Measurements from ENCODE around the gene RIPOR3.

The RIPOR3 gene

DNA sequence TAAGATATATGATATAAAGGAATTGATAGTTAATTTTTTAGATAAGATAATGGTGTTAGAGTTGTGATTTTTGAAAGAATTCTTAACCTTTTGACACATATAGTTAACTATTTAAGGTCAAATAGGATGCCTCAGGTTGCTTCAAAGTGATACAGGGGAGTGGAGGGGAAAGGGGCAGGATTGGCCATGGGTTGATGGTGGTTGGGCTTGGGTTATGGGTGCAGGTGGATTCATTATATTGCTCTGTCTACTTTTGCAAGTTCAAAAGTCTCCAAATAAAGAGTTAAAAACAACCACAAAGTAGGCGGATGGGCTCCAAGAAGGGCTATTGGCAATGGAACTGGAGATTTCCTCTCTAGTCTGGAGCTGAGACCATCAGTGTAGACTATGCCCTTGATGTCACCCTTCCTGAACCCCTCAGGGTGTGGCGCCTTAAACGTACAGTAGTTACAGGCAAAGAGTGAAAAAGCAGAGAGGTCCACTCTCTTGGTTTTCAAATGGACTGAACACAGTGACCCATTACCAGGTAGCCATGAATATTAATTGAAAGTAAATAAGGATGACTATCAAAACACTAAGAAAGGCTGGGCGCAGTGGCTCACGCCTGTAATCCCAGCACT is 100.0 kb downstream of the RIPOR3 start:
- Histone ChIP-seq H2BK120ac (ENCODE audit: low read depth, low read length) (no peak overlapping the region), H2BK5ac (ENCODE audit: low read depth, low read length, poor library complexity, severe bottlenecking) (no peak overlapping the region), H3K27me3 (ENCODE audit: control insufficient read depth in 1 of 2, insufficient read depth in 1 of 2, low read length in 2 of 2) (no peaks in the 10 kb centered on the region), H3K4ac (ENCODE audit: low read depth in 1 of 2, low read length in 2 of 2) (no peak overlapping the region), H3K36me3 (ENCODE audit: control insufficient read depth in 1 of 2, insufficient read depth in 2 of 2, low read depth in 1 of 2, low read length in 2 of 2) (peaks cover 65 to 91% of the 10 kb centered on the region in 2 experiments), H2BK15ac (ENCODE audit: low read depth, poor library complexity, severe bottlenecking) (no peak overlapping the region), H2AFZ (ENCODE audit: low read depth, low read length) (no peak overlapping the region), H3K18ac (ENCODE audit: low read depth in 1 of 2, low read length in 2 of 2) (no peak overlapping the region), H2AK5ac (ENCODE audit: low read length, severe bottlenecking) (no peak overlapping the region), H3K4me1 (ENCODE audit: control insufficient read depth, insufficient read depth, low read depth, low read length) (peaks cover 26% of the 10 kb centered on the region), H3K14ac (ENCODE audit: low read length in 2 of 2) (no peak overlapping the region), H3K9ac (ENCODE audit: low read length) (no peak overlapping the region), H4K8ac (ENCODE audit: low read length) (no peak overlapping the region), H4K91ac (ENCODE audit: low read length) (no peak overlapping the region), H3K9me3 (ENCODE audit: control insufficient read depth, low read length) (no peaks in the 10 kb centered on the region), H3K4me3 (ENCODE audit: insufficient read depth in 1 of 2, low read depth in 1 of 2, low read length in 2 of 2) (no peak overlapping the region), H3K79me1 (replicated peaks; ENCODE audit: low read length, poor library complexity, severe bottlenecking) (peaks cover 24% of the 10 kb centered on the region), H3K4me2 (ENCODE audit: low read length, poor library complexity, severe bottlenecking) (no peak overlapping the region), H2BK12ac (ENCODE audit: low read length in 2 of 2) (no peak overlapping the region), H3K23ac (ENCODE audit: low read length in 2 of 2) (no peak overlapping the region), H3K27ac (ENCODE audit: low read length, poor library complexity, severe bottlenecking) (no peak overlapping the region)
- 100% methylated on average over 5 of the region's 5 CpGs for WGBS
- no peak for DNase-seq

DNA sequence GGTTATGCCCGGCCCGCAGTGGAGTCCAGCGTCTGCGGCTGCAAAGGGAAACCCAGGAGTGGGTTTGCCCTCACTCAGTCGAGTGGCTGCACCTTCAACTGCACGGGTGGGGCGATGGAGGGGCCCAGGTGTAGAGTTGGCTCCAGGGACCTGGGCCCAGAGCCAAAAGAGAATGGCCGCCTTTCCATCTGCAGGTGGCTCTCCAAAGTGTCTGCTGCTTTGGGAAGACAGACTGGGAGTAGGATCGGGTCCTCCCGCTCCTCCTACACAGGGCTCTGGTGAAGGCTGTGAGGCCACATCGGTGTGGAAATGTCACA is 101.0 kb downstream of the RIPOR3 start:
- H3K79me1 ChIP-seq (replicated peaks; ENCODE audit: low read length, poor library complexity, severe bottlenecking) = peaks cover 27% of the 10 kb centered on the region
- no peak overlapping the region for H2AFZ ChIP-seq (ENCODE audit: low read depth, low read length)
- no peak overlapping the region for H2AK5ac ChIP-seq (ENCODE audit: low read length, severe bottlenecking)
- no peak overlapping the region for H3K14ac ChIP-seq (ENCODE audit: low read length in 2 of 2)
- H3K4me2 ChIP-seq (ENCODE audit: low read length, poor library complexity, severe bottlenecking) = no peak overlapping the region
- H2BK15ac ChIP-seq (ENCODE audit: low read depth, poor library complexity, severe bottlenecking) = no peak overlapping the region
- H3K27me3 ChIP-seq (ENCODE audit: control insufficient read depth in 1 of 2, insufficient read depth in 1 of 2, low read length in 2 of 2) = no peaks in the 10 kb centered on the region
- 98% methylated on average over 11 of the region's 11 CpGs for WGBS
- H4K8ac ChIP-seq (ENCODE audit: low read length) = no peak overlapping the region
- no peak overlapping the region for H3K4ac ChIP-seq (ENCODE audit: low read depth in 1 of 2, low read length in 2 of 2)
- no peak overlapping the region for H4K91ac ChIP-seq (ENCODE audit: low read length)
- DNase-seq = no peak
- no peak overlapping the region for H2BK120ac ChIP-seq (ENCODE audit: low read depth, low read length)
- H3K27ac ChIP-seq (ENCODE audit: low read length, poor library complexity, severe bottlenecking) = no peak overlapping the region
- no peak overlapping the region for H3K9ac ChIP-seq (ENCODE audit: low read length)
- no peak overlapping the region for H3K4me3 ChIP-seq (ENCODE audit: insufficient read depth in 1 of 2, low read depth in 1 of 2, low read length in 2 of 2)
- no peak overlapping the region for H2BK5ac ChIP-seq (ENCODE audit: low read depth, low read length, poor library complexity, severe bottlenecking)
- peaks cover 73 to 92% of the 10 kb centered on the region in 2 experiments for H3K36me3 ChIP-seq (ENCODE audit: control insufficient read depth in 1 of 2, insufficient read depth in 2 of 2, low read depth in 1 of 2, low read length in 2 of 2)
- no peaks in the 10 kb centered on the region for H3K9me3 ChIP-seq (ENCODE audit: control insufficient read depth, low read length)
- H3K18ac ChIP-seq (ENCODE audit: low read depth in 1 of 2, low read length in 2 of 2) = no peak overlapping the region
- H2BK12ac ChIP-seq (ENCODE audit: low read length in 2 of 2) = no peak overlapping the region
- peaks cover 17% of the 10 kb centered on the region for H3K4me1 ChIP-seq (ENCODE audit: control insufficient read depth, insufficient read depth, low read depth, low read length)
- H3K23ac ChIP-seq (ENCODE audit: low read length in 2 of 2) = no peak overlapping the region

DNA sequence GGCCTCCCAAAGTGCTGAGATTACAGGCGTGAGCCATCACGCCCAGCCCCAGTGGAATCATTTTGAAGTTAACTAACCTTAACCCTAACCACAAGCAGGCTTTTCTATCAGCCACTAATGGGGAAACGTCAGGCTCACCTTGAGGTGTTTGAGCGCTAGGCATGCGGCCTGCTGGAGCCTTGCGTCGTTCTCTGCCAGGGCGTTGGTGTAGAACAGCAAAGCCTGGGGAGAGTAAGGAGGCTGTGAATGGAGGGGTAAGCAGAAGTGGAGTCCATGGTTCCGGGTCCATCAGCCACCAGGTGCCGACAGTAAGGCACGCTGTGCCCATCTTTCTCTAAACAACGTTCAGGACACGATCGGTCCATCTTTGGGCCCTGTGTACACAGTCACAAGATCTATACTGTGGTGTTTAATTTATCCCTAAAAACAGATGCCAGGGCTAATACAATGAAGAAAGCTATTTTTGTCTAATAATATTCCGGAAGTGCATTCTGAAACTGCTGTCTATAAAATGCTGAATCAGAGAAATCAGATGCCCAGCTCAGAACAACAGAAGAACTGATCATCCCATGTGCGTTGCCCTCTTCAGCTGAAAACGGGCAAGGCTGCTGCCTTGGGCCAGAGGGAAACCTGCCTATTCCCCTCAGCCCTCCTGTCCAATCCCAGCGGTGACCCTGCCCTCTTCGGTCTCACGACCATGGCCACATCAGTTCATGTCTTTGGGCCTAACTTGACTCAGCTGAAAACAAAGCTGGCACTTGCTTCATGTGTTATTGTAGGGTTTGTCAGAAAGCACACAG is 101.6 kb downstream of the RIPOR3 start:
- H2AFZ ChIP-seq (ENCODE audit: low read depth, low read length) = no peak overlapping the region
- no peak overlapping the region for H3K23ac ChIP-seq (ENCODE audit: low read length in 2 of 2)
- H2AK5ac ChIP-seq (ENCODE audit: low read length, severe bottlenecking) = no peak overlapping the region
- H2BK5ac ChIP-seq (ENCODE audit: low read depth, low read length, poor library complexity, severe bottlenecking) = no peak overlapping the region
- peaks cover 29% of the 10 kb centered on the region for H3K79me1 ChIP-seq (replicated peaks; ENCODE audit: low read length, poor library complexity, severe bottlenecking)
- no peak overlapping the region for H3K27ac ChIP-seq (ENCODE audit: low read length, poor library complexity, severe bottlenecking)
- 98% methylated on average over 18 of the region's 20 CpGs for WGBS
- H3K9ac ChIP-seq (ENCODE audit: low read length) = no peak overlapping the region
- no peaks in the 10 kb centered on the region for H3K27me3 ChIP-seq (ENCODE audit: control insufficient read depth in 1 of 2, insufficient read depth in 1 of 2, low read length in 2 of 2)
- H4K91ac ChIP-seq (ENCODE audit: low read length) = no peak overlapping the region
- H2BK12ac ChIP-seq (ENCODE audit: low read length in 2 of 2) = no peak overlapping the region
- H3K36me3 ChIP-seq (ENCODE audit: control insufficient read depth in 1 of 2, insufficient read depth in 2 of 2, low read depth in 1 of 2, low read length in 2 of 2) = peaks cover 72 to 92% of the 10 kb centered on the region in 2 experiments
- H3K4ac ChIP-seq (ENCODE audit: low read depth in 1 of 2, low read length in 2 of 2) = no peak overlapping the region
- H2BK120ac ChIP-seq (ENCODE audit: low read depth, low read length) = no peak overlapping the region
- DNase-seq = no peak
- no peak overlapping the region for H2BK15ac ChIP-seq (ENCODE audit: low read depth, poor library complexity, severe bottlenecking)
- H3K4me3 ChIP-seq (ENCODE audit: insufficient read depth in 1 of 2, low read depth in 1 of 2, low read length in 2 of 2) = no peak overlapping the region
- H3K4me2 ChIP-seq (ENCODE audit: low read length, poor library complexity, severe bottlenecking) = no peak overlapping the region
- no peak overlapping the region for H3K18ac ChIP-seq (ENCODE audit: low read depth in 1 of 2, low read length in 2 of 2)
- H3K14ac ChIP-seq (ENCODE audit: low read length in 2 of 2) = no peak overlapping the region
- no peaks in the 10 kb centered on the region for H3K9me3 ChIP-seq (ENCODE audit: control insufficient read depth, low read length)
- peaks cover 14% of the 10 kb centered on the region for H3K4me1 ChIP-seq (ENCODE audit: control insufficient read depth, insufficient read depth, low read depth, low read length)
- H4K8ac ChIP-seq (ENCODE audit: low read length) = no peak overlapping the region

DNA sequence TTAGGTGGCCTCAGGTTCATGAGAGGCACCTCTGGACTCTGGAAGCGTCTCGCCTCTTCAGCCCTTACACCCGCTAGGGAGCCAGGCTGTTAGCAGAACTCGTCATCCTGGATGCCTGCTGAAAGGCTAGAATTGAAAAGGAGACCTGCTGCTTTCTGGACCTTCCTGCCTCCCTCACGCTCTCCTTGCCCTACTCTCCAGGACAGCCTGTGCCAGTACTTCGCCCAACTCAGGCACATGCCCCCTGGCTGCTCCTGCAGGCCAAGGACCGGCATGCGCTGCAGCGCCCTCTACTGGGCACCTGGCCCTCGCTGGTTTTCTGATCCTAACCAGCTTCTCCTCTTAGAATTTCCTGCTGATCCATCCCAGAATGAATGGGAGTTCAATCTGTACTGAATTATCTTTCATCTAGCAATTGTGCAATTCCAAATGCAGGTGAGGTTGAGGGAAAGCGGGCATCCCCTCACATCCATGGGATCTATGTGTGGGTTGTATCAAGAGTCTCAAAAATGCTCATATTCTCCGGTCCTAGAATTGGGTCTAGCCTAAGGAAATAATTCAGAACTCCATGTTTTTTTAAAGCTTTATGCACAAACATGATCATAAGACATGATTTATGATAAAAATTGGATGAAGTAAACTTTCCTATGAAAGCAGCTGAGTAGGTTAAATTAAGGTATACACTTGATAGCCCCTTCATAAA is 103.2 kb downstream of the RIPOR3 start:
- H2AK5ac ChIP-seq (ENCODE audit: low read length, severe bottlenecking) = no peak overlapping the region
- no peak overlapping the region for H4K91ac ChIP-seq (ENCODE audit: low read length)
- H3K27me3 ChIP-seq (ENCODE audit: control insufficient read depth in 1 of 2, insufficient read depth in 1 of 2, low read length in 2 of 2) = no peaks in the 10 kb centered on the region
- H3K79me1 ChIP-seq (replicated peaks; ENCODE audit: low read length, poor library complexity, severe bottlenecking) = peaks cover 37% of the 10 kb centered on the region
- no peak overlapping the region for H3K4me3 ChIP-seq (ENCODE audit: insufficient read depth in 1 of 2, low read depth in 1 of 2, low read length in 2 of 2)
- WGBS = 63% methylated on average over 9 of the region's 12 CpGs
- H3K4me2 ChIP-seq (ENCODE audit: low read length, poor library complexity, severe bottlenecking) = no peak overlapping the region
- H3K4me1 ChIP-seq (ENCODE audit: control insufficient read depth, insufficient read depth, low read depth, low read length) = peaks cover 10% of the 10 kb centered on the region
- H2BK120ac ChIP-seq (ENCODE audit: low read depth, low read length) = no peak overlapping the region
- no peak overlapping the region for H2BK15ac ChIP-seq (ENCODE audit: low read depth, poor library complexity, severe bottlenecking)
- H3K18ac ChIP-seq (ENCODE audit: low read depth in 1 of 2, low read length in 2 of 2) = no peak overlapping the region
- H3K14ac ChIP-seq (ENCODE audit: low read length in 2 of 2) = no peak overlapping the region
- peak overlapping the region in 1 of 2 experiments; percentile 21 for H2BK12ac ChIP-seq (ENCODE audit: low read length in 2 of 2)
- H3K23ac ChIP-seq (ENCODE audit: low read length in 2 of 2) = no peak overlapping the region
- H3K27ac ChIP-seq (ENCODE audit: low read length, poor library complexity, severe bottlenecking) = no peak overlapping the region
- no peak overlapping the region for H2BK5ac ChIP-seq (ENCODE audit: low read depth, low read length, poor library complexity, severe bottlenecking)
- H2AFZ ChIP-seq (ENCODE audit: low read depth, low read length) = no peak overlapping the region
- H3K9me3 ChIP-seq (ENCODE audit: control insufficient read depth, low read length) = no peaks in the 10 kb centered on the region
- peak; percentile 68 for DNase-seq
- H3K36me3 ChIP-seq (ENCODE audit: control insufficient read depth in 1 of 2, insufficient read depth in 2 of 2, low read depth in 1 of 2, low read length in 2 of 2) = peaks cover 75 to 92% of the 10 kb centered on the region in 2 experiments
- H4K8ac ChIP-seq (ENCODE audit: low read length) = no peak overlapping the region
- no peak overlapping the region for H3K9ac ChIP-seq (ENCODE audit: low read length)
- no peak overlapping the region for H3K4ac ChIP-seq (ENCODE audit: low read depth in 1 of 2, low read length in 2 of 2)

All from mesenchymal stem cell (in vitro differentiated cells and primary cell).